ENCODE results near the gene WDR64.
"Not testable (repeated sequence)": the region's sequence is repeated elsewhere in the genome, so short reads cannot be mapped to it uniquely, and the experiment has no call there.

WDR64 gene

GRCh38 chr1:241813768-241814320 lies 161.8 kb downstream of the WDR64 start:
- DNase-seq: no peak

DNA sequence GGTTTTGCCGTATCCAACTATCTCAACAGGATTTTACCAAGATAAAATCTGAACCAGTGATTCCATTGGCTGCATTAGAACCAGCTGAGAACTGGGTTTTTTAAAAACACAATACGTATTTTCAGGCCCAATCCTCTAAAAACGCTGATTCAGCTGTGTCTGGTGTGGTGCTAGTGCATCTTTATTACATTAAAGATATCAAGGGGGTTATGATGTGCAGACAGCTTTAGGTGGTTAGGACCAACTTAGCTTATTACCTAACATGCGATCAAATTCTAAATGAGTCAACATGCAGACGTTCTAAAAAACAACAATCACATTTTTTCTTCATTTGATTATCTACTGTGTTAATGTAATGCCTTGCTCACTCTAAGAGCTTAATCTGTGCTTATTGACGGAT lies 163.9 kb downstream of the WDR64 start:
- DNase-seq: no peak

DNA sequence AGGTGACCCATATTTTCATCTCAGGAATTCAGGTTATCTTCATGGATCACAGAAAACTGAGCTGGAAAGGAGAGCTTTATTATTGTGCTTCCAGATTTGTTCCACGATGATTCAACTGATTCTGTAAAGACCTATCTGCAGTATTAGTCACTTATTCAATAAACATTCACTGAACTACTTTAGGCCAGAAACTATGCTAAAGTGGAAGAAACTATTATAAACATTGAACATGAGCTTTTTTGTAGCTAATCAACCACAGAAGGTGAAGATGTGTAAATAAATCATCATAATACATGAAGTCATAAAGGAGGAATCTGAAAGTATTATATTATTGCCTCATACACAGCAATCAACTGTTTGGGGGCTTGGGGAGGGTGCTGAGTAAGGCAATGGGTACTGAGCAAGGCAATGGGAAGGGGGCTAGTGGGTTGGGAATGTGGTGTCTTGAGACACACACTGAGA lies 165.3 kb downstream of the WDR64 start:
- DNase-seq: no peak

DNA sequence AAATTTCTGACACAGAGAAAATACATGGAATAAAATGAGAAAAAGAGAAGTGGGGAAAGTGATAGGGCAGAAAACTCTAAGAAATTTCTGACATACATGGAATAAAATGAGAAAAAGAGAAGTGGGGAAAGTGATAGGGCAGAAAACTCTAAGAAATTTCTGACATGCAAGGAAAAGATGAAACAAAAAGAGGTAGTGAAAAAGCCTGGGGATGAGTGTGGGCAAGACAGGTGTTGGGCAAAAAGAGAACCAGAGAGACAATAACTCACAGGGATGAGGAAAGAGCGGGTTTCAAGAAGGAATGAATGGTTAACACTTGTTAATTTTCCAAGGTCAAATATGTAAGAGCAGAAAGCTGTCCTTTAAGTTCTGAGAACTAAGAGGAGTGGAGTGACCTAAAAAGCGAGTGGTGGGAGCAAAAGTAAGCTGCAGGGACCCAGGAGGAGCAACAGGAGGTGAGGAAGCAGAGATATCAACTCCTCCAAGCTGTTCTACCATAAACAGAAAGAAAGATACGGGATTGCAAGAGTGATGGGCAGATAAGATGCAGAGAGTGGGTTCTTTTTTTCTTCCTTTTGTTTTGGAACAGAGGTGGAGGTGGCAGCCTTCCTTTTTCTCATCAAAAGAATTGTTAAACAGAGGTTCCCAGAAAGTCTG lies 166.0 kb downstream of the WDR64 start:
- no peak for DNase-seq

DNA sequence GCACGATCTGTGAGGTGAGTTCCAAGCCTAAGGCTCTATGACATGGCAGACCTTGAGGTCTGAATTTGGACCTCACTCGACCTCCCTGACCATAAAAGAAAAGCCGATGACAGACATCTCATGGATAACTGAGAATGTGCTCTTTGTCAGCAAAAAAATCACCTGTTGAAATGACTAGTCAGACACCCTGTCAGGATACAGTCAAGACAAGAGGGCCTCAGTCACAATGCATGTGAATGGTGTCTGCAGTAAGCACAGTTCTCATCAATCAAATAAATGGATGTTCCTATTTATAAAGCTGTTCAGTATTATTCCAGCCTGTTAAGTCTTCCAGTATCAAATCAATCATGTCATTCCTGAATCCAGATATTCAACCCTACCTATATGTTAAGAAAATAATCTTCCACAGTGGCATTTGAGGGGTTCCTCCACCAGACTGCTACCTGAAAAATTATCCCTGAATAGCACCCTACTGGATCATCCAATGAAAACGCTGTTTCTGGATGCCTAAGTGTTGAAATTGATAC lies 167.3 kb downstream of the WDR64 start:
- no peak for DNase-seq

- DNase-seq: no peak
Measured at GRCh38 chr1:241821363-241821762, 169.3 kb downstream of the WDR64 start.

DNA sequence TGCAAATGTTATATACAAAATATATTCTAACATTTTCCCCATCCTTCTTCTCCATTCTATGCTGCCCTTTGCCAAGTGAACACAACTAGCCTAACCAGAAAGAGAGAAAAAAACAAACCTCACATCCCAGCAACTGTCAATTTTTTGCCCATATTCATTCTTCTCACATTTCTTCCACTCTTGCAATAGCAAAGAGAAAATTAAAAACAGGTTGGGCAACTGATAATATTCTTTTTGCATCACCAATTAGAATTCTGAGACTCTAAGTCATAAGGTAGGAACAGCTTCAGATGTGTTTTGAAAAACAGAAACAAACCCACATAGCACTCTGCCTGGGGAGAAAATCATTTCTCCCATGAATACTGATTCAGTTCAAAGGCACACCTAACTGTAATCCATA lies 170.8 kb downstream of the WDR64 start:
- no peak for DNase-seq

- no peak for DNase-seq
Measured at GRCh38 chr1:241823925-241824324, 171.8 kb downstream of the WDR64 start.

GRCh38 chr1:241825581-241825980 lies 173.5 kb downstream of the WDR64 start:
- DNase-seq: no peak

DNA sequence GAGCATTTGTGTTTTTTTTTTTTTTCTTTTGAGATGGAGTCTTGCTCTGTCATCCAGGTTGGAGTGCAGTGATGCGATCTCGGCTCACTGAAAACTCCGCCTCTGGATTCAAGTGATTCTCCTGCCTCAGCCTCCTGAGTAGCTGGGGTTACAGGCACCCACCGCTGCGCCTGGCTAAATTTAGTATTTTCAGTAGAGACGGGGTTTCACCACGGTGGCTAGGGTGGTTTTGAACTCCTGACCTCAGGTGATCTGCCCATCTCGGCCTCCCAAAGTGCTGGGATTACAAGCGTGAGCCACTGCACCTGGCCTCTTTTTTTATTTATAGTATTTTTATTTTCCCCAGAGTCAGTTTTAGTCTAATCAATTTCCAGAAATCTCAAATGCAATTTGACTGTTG lies 174.5 kb downstream of the WDR64 start:
- DNase-seq: not testable (repeated sequence)

DNA sequence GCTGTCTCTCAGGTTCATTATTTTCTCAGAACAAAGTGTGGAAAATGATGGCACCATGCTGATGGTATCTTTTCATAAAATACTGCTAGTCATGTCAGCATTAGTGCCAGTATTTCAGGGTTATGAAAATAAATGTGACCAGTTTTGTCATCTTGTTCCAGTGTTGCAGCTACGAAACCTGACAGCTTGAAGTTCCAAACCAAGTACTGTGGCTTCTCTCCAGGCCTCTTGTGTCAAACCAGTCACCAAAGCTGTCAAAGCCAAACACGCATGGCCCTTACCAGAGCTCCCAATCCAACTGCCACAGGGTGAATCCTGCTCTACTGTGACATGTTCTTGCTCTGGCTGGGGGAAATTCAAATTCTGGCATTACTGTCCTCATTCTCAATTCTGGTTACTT lies 175.2 kb downstream of the WDR64 start:
- DNase-seq: no peak

GRCh38 chr1:241828463-241829021 lies 176.5 kb downstream of the WDR64 start:
- no peak for DNase-seq

GRCh38 chr1:241829468-241829867 lies 177.4 kb downstream of the WDR64 start:
- no peak for DNase-seq

GRCh38 chr1:241834733-241835377 lies 182.8 kb downstream of the WDR64 start:
- peak; percentile 41 for DNase-seq

- DNase-seq: no peak
Measured at GRCh38 chr1:241836941-241837340, 184.9 kb downstream of the WDR64 start.

- DNase-seq: no peak
Measured at GRCh38 chr1:241837416-241837815, 185.3 kb downstream of the WDR64 start.

GRCh38 chr1:241837901-241838300 lies 185.8 kb downstream of the WDR64 start:
- no peak for DNase-seq

DNA sequence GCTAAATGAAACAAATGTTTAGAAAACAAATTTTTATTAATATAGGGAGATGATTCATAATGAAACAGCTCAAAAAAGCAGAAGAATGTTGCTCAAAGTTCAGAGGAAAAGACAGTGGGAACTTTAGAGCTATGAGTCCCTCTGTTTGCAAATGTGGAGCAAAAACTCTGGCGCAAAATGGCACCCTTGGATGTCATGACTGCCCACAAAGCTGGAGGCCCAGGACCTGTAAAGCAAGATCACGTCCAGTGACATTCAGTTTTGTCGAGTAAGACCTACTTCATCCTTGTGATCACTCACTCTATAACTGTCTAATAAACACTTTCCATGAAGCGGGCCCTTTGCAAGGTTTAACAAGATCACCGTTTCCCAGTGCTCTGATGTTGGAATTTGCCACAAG lies 186.8 kb downstream of the WDR64 start:
- no peak for DNase-seq

DNA sequence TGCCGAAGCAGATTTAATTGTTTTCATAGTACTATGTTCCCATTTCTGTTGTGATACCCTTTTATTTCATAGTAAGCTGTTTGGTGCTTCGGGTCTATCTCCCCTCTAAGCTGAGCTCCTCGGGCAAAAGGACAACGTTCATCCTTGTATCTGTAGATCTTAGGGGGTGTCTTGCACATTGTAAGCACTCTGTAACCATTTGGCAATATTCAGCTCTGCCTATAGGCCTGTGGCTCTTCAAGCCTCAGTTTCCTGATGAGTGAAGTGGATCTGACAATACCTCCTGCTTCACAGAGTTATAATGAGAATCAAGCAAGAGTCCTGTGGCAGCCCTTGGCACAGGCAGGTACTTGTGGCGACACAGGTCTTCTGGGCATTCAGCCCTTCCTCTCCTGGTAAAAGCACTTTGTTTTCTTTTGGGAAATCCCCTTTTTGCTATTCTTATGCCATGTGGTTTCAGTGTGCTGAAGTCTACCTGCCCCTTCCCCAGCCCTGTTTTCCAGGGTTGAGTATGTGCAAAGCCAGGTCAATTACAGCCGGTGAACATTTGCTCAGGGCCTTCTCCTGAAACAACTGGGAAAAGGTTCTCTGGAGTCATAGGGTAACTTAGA lies 187.4 kb downstream of the WDR64 start:
- no peak for DNase-seq

DNA sequence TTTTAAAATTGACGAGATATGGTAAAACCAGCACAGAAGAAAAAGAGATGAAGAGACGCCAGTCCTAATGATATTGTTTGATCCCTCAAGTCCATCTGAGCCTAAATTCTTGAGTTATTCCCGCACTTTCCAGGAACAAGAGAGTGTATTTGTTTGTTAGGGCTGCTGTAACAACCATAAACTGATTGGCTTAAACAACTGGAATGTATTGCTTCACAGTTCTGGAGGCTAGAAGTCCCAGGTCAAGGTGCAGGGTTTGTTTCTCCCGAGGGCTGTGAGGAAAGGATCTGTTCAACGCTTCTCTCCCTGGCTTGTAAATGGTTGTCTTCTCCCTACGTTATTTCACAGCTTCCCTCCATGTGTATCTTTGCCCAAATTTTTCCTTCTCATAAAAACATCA lies 188.1 kb downstream of the WDR64 start:
- DNase-seq: no peak

GRCh38 chr1:241841691-241842090 lies 189.6 kb downstream of the WDR64 start:
- DNase-seq: no peak

GRCh38 chr1:241842565-241842964 lies 190.5 kb downstream of the WDR64 start:
- no peak for DNase-seq

DNA sequence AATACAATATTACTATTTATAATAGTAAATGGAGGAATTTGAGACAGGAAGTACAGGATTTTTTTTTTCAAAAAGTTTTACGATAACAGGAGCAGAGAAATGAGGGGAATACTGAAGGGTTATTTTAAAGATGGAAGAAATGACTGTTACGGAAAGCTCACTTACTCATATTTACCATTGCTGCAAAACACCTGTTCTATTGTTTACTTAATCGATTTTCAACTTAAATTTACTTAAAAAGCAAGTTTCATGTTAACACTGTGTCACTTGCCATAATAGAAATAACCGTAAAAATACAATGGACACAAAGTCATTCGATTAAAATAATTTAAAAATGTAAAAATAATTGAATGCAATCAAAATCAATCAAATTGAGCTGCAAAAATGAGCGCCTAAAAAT lies 192.5 kb downstream of the WDR64 start:
- no peak for DNase-seq

DNA sequence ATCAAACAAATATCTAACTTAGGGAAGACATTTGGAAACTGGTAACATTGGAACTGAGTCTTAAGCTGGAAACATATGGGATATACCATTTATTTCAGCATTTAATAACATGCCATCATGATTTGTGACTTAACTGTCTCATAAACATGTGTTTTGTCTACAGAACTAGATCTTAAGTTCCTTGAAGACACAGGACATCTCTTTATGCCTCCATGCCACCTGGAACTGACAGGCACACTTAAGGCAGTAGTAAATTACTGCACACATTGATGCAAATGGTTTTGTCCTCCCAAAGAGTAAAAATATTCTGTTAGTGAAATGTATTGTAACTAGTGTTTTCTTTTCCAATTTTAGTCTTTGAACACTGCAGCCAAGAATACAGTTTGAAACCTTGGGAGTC lies 194.3 kb downstream of the WDR64 start:
- no peak for DNase-seq

Measured in NCI-H1694 (cell line).